Activated CD8-positive, alpha-beta T cell treated with anti-CD3 and anti-CD28 coated beads for 36 hours (primary cell): Measurements from ENCODE around the gene COL3A1. TPM values are rescaled to one million over a fixed set of nuclear protein-coding genes. Genes with fewer than 3 reads are reported as not detected.

ENCODE experiments used
- ATAC-seq: fragments of 200-7000 bp; cut with Tn5 transposase; one replicate; pipeline ENCODE4 v1.10.0; 2021; ENCODE audit warnings: mild to moderate bottlenecking, moderate library complexity
- CTCF ChIA-PET: fragments of 350-600 bp; sonication (Branson Sonifier 250); formaldehyde crosslinking; loops from one replicate; lab custom pipeline; 2021; ENCODE audit warnings: antibody characterized with exemption; lab: Charles Lee
- POLR2A ChIA-PET: fragments of 350-600 bp; sonication (Branson Sonifier 250); formaldehyde crosslinking; loops from one replicate; lab custom pipeline; 2021; ENCODE audit warnings: antibody characterized with exemption; lab: Charles Lee
- DNase-seq: peaks from one replicate; pipeline ENCODE4 v3.0.0-alpha.2; 2020
- H3K27ac Mint-ChIP-seq: one replicate; pipeline ENCODE4 v1.8.0; 2021; ENCODE audit warnings: mild to moderate bottlenecking, mixed read lengths
- H3K27me3 Mint-ChIP-seq: one replicate; pipeline ENCODE4 v1.8.0; 2021; ENCODE audit warnings: mixed read lengths
- H3K36me3 Mint-ChIP-seq: one replicate; pipeline ENCODE4 v1.8.0; 2021; ENCODE audit warnings: low read depth, mixed read lengths
- H3K4me1 Mint-ChIP-seq: one replicate; pipeline ENCODE4 v1.8.0; 2021; ENCODE audit warnings: low read depth, mixed read lengths
- H3K4me3 Mint-ChIP-seq: one replicate; pipeline ENCODE4 v1.8.0; 2021; ENCODE audit warnings: mild to moderate bottlenecking, moderate library complexity, mixed read lengths
- H3K9me3 Mint-ChIP-seq: one replicate; pipeline ENCODE4 v1.8.0; 2021; ENCODE audit warnings: mixed read lengths
- intact Hi-C: fragments of 100-400 bp; cut with micrococcal nuclease; formaldehyde crosslinking; loops from one replicate; pipeline ENCODE4 v1.10.0; 2022
- total RNA-seq, 2 experiments: library from RNA; stranded (reverse); gene quantifications; one replicate each; pipeline ENCODE4 v1.2.3, GENCODE V29; 2021
- TF ChIP-seq, protein P1 (sequence below): fragments of 200-600 bp; IDR thresholded peaks from one replicate; pipeline ENCODE4 v1.8.0; 2022; ENCODE audit warnings: antibody characterized with exemption, mild to moderate bottlenecking

The COL3A1 gene
- total RNA-seq, 2 experiments from 2014 or later = not detected

DNA sequence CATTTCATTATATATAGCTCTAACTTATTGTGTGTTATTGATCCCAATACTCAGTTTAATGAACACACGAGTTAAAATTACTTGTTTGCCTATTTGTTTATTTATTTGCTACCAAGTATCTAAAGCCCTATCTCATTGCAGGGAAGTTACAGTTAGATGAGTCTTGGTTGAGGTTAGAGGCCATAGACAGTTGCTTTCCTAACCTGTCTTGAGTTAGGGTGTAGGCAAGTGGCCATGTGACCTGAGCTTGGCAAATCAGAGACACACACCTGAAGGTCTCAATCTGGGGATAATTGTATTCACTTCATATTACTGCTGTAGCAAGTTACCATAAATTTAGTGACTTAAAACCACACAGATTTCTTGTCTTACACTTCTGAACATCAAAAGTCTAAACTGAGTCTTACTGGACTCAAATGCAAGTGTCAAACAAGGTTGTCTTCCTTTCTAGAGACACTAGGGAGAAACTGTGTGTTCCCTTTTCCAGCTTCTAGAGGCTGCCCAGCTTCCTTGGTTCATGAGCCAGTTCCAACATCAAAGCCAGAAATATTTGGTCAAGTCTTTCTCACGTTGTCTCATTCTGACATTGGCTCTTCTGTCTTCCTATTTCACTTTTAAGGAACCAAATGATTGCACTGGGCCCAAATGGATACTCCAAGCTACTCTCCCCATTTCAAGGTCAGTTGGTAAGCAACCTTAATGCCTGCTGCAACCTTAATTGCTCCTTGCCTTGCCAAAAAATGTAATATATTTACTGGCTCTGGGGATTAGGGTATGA lies 39.7 kb downstream of the COL3A1 start:
- Mint-ChIP-seq H3K36me3 (no peaks in the 10 kb centered on the region), H3K27me3 (peaks cover 8% of the 10 kb centered on the region), H3K4me3 (no peak overlapping the region), H3K9me3 (no peaks in the 10 kb centered on the region), H3K27ac (no peak overlapping the region), H3K4me1 (no peaks in the 10 kb centered on the region)
- ChIA-PET CTCF (interaction anchor here (1.3 kb wide), 1 partner anchor 30 kb away, joined by 4 read pairs; no protein-coding TSS in a partner anchor), POLR2A (no interaction called here)
- TF ChIP-seq, protein P1, sequence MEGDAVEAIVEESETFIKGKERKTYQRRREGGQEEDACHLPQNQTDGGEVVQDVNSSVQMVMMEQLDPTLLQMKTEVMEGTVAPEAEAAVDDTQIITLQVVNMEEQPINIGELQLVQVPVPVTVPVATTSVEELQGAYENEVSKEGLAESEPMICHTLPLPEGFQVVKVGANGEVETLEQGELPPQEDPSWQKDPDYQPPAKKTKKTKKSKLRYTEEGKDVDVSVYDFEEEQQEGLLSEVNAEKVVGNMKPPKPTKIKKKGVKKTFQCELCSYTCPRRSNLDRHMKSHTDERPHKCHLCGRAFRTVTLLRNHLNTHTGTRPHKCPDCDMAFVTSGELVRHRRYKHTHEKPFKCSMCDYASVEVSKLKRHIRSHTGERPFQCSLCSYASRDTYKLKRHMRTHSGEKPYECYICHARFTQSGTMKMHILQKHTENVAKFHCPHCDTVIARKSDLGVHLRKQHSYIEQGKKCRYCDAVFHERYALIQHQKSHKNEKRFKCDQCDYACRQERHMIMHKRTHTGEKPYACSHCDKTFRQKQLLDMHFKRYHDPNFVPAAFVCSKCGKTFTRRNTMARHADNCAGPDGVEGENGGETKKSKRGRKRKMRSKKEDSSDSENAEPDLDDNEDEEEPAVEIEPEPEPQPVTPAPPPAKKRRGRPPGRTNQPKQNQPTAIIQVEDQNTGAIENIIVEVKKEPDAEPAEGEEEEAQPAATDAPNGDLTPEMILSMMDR = no peak
- DNase-seq = no peak
- no peak for ATAC-seq
- intact Hi-C loops = no loop called here

DNA sequence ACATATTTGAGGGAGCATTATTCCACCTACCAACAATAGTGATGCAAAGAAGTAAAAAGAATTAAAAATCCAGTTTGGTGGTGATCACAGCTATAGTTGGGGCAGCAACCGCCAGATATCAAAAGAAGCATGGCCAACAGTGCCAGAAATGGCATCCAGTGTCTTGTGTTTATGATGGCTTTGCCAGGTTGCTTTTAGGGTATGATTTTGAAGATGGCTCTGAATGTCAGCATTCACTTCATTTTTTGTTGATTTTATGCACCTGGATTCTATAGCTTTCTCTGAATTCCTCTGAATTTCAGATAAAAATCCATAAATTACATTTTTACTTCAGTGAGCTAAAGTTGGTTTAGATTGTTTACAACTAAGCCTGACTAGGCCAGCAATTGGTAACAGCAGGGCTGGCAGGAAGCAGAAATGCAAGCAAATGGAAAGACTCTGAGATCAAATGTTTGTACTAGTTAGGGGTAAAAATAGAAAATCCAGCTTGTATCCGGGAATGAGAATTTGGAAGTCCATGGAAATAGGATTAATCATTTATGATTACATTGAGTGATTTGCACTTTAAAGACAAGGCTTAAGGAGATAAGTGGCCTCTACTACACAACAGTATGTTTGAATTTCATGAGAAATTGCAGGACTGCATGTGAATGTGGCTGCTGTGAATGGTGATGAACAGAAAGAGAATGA lies 40.4 kb downstream of the COL3A1 start:
- no peaks in the 10 kb centered on the region for H3K9me3 Mint-ChIP-seq
- TF ChIP-seq, protein P1 = no peak
- no peak overlapping the region for H3K4me3 Mint-ChIP-seq
- no peak overlapping the region for H3K27ac Mint-ChIP-seq
- no peaks in the 10 kb centered on the region for H3K4me1 Mint-ChIP-seq
- ATAC-seq = no peak
- ChIA-PET CTCF (interaction anchor here (1.3 kb wide), 1 partner anchor 31 kb away, joined by 4 read pairs; no protein-coding TSS in a partner anchor), POLR2A (interaction anchor here (0.5 kb wide), 1 partner anchor 384 kb away, joined by 3 read pairs; no protein-coding TSS in a partner anchor)
- intact Hi-C loops = no loop called here
- DNase-seq = no peak
- H3K27me3 Mint-ChIP-seq = peaks cover 8% of the 10 kb centered on the region
- no peaks in the 10 kb centered on the region for H3K36me3 Mint-ChIP-seq

DNA sequence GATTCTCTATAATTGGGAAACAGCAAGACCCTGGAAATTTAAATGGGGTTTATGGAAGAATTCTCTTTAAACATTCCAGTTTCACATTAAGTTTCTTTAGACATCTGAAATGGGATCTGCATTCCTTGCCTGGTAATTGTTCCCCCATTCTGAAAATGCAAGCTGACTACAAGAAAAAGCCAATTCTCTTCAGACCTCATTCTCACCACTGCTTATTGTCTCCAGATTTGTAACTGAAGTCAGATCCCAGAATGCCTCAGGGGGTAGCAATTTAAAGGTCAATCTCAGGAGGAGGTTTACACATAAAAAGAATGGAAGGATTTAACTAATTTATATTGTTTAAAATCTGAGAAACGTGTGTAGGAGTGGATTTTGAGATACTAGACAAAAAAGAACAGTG lies 41.2 kb downstream of the COL3A1 start:
- TF ChIP-seq, protein P1 = no peak
- no peak for DNase-seq
- no peak for ATAC-seq
- intact Hi-C loops = no loop called here
- ChIA-PET POLR2A (interaction anchor here (0.5 kb wide), 1 partner anchor 385 kb away, joined by 3 read pairs; no protein-coding TSS in a partner anchor), CTCF (interaction anchor here (1.3 kb wide), 1 partner anchor 32 kb away, joined by 4 read pairs; no protein-coding TSS in a partner anchor)
- H3K27ac Mint-ChIP-seq = no peak overlapping the region
- H3K9me3 Mint-ChIP-seq = no peaks in the 10 kb centered on the region
- no peak overlapping the region for H3K4me3 Mint-ChIP-seq
- H3K4me1 Mint-ChIP-seq = no peaks in the 10 kb centered on the region
- no peaks in the 10 kb centered on the region for H3K36me3 Mint-ChIP-seq
- peaks cover 8% of the 10 kb centered on the region for H3K27me3 Mint-ChIP-seq

DNA sequence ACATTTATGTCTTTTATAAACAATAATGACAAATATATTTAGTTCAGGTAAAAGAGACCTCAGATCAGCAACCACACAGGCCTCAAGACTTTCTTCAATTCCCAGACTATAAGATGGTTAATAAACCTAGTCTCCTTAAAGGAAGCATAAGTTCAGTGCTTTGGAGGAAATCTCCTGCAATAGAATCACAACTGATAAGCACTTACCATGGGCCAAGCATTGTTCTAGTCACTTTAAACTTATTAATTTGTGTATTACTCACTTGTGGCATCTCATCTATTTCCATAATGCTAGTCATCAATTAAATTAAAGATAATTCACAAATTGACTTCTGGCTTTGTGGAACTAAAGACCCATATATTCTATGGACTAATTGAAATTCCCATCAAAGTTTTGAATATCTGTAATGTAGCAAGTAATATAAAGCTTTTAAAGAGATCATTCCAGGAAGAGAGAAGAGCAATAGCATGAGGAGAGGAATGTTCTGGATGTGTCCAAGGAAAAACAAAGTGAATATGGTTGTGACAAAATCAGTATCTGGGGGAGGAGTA lies 42.2 kb downstream of the COL3A1 start:
- peaks cover 8% of the 10 kb centered on the region for H3K27me3 Mint-ChIP-seq
- H3K4me3 Mint-ChIP-seq = no peak overlapping the region
- ATAC-seq (no peak), DNase-seq (no peak)
- TF ChIP-seq, protein P1 = no peak
- intact Hi-C loops = no loop called here
- H3K9me3 Mint-ChIP-seq = no peaks in the 10 kb centered on the region
- ChIA-PET POLR2A (no interaction called here), CTCF (no interaction called here)
- no peaks in the 10 kb centered on the region for H3K36me3 Mint-ChIP-seq
- no peaks in the 10 kb centered on the region for H3K4me1 Mint-ChIP-seq
- no peak overlapping the region for H3K27ac Mint-ChIP-seq
